Medulla oblongata (tissue), 1 donor: ENCODE measurements around the gene LRP8.

Experiments
- DNase-seq: peaks from one replicate; pipeline ENCODE4 v3.0.0-alpha.2; 2015; ENCODE audit errors: extremely low spot score

The LRP8 gene

GRCh38 chr1:53359934-53360276, 32.0 kb upstream of the LRP8 start:
- no peak for DNase-seq

- DNase-seq: no peak
These were observed 31.5 kb upstream of the LRP8 start for GRCh38 chr1:53359225-53359933.

DNA sequence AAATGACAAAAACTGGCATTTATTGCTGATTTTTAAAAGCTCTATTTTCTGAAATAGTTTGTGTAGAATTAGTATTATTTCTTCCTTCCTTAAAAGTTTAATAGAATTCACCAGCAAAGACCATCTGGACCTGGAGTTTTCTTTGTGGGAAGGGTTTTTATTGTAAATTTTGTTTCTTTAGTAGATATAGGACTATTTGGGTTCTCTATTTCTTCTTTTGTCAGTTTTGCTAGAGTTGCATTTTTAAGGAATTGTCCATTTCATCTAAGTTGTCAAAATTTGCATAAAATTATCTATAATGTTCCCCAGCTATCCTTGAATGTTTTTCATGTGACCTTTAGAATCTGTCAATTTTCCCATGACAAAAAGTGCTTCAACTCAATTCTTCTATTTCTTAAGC, 28.8 kb upstream of the LRP8 start:
- DNase-seq: no peak

- no peak for DNase-seq
These were observed 26.2 kb upstream of the LRP8 start for GRCh38 chr1:53354119-53354518.

- DNase-seq: no peak
These were observed 24.7 kb upstream of the LRP8 start for GRCh38 chr1:53352561-53352960.

- DNase-seq: no peak
These were observed 23.2 kb upstream of the LRP8 start for GRCh38 chr1:53350853-53351767.

GRCh38 chr1:53349968-53350852, 22.3 kb upstream of the LRP8 start:
- no peak for DNase-seq

DNA sequence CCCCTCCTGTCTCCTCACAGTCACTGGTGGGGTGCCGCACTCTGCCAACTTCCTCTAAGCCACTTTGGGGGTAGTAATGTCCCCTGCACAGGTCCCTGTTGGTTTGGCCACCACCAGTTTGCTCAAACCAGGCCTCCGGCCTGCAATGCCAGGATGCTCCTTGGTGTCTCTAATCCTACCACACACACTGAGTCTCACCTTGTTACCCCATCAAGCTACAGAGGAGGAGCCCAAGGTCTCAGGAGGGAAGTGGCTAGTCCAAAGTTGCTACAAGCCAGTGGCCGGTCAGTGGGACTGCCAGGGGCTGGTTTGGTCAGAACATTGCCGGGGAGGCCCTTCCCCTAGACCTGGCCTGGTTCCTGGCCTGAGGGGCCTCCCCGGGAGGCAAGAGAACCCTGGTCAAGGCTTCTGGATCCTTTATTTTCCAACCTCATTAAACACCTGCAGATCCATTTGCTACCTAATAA, 21.5 kb upstream of the LRP8 start:
- no peak for DNase-seq

DNA sequence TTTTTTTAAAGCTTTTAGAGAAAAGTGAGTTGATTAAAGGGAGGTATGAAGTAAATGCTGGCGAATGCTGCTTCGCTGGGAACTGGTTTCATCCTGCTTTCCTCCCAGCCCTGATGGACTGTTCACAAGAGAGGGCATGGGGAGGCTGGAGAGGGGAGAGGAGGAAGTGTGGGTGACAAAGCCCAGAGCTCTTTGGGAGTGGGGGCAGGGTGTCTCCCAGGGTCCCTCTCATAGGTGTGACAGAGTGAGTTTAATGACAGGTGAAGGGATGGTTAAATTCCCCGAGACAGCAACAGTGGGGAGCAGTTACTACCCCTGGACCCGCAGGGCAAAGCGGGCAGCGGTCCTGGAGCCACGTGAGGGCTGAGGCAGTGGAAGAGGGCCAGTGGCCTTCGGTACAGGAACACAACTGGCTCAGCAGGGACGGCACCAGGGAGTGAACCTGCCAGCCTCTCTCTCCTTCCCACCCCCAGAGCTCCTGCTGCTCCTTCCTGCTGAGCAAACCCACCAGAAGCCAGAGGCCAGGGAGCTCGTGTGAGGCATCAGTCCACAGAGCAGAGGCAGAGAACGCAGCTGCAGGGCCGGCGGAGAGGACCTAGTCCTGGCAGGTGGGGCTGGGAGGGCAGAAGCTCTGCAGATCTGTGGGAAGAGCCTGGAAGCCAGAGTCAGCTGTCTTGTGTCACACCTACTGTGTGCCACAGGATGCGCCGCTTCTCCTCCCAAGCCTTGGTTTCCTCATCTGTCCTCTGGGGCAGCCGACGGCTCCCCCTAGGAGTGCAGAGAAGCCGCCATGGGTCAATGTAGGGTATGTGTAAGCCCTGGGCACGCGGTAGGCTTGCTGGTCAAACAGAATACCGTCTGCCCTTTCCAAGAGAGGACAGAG, 20.9 kb upstream of the LRP8 start:
- no peak for DNase-seq

DNA sequence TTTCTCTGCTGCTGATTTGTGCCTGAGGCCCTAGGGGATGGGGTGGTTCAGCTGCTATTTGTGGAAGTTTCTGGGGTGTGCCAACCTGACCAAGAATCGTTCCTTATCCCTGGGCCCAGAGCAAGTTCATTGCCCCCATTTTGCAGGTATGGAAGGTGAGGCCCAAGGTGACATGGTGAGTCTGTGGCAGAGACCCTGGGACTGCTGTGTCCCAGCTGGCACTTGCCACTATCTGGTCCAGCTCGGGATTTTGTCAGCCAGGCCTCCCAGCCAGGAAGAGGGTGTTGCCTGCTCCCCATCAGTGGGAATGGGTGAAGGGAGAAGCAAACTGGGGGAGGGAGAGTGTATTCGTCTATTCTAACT, 18.9 kb upstream of the LRP8 start:
- no peak for DNase-seq

GRCh38 chr1:53345996-53346813, 18.3 kb upstream of the LRP8 start:
- DNase-seq: no peak

- no peak for DNase-seq
These were observed 17.3 kb upstream of the LRP8 start for GRCh38 chr1:53344921-53345838.

DNA sequence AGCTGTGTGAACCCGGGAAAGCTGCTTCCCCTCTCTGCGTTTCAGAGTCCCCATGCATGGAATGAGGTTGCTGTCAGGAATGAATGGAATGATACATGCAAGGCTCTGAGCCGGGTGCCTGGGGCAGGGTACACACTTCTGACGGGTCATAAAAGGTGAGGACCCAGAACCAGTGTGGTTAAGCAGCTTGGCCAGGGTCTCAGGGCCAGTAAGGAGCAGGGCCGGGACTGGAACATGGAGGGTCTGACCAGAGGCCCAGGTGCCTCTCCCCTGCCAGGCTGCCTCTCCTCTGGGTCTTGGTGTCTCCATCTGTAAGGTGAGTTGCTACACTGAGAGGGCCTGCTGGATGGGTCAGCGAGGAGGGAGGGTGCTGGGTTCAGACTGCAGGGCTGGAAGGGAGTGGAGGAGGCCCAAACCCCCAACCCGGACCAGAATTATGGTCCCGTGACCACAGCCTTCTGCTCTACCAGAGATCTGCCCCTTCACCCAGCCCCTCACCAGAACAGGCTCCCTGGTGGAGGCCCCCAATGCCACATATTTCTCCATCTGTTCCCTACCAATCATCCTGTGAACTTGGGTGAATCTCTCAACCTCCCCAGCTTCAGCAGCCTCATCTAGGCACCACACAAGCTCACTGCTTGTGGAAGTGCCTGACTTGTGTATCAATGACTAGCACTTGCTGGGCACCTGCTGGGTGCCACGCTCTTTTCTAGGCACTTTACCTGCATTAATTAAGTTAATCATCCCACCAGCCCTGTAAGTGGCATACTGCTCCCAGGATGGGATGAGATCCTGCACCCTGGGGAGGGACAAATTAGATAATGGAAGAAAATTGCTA, 16.2 kb upstream of the LRP8 start:
- DNase-seq: no peak

DNA sequence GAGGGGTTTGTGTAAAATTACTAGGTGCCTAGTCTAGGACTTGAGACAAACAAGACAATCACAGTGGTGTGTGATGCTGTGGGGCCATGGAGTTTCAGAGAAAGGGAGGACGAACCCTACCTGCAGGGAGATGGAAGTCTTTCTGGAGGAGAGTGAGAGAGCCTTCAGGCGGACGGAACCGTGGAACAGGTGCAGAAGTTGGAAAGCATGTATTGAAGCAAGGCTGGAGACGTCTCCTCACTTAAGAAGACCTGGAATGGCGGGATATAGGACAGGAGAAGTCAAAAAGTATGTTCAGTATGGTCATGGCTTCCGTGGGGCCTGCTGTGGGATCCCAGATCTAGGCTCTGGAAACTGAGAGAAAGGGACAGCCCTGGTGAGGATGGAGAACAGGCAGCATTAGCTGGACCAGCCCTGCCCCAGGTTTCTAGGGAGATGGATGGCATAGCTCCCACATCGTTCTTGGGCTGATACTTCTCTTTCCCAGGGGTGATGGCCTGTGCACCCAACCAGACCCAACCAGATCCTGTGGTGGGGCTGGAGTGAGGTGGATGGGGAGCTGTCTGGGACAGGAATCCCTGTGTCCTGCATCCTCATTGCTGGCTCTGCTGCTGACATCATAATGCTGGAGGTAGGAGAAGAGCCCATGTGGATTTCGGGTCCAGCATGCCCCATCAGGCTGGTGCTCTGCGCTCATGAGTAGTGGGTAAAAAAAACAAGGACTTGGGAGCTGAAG, 15.0 kb upstream of the LRP8 start:
- no peak for DNase-seq

- no peak for DNase-seq
These were observed 14.3 kb upstream of the LRP8 start for GRCh38 chr1:53341961-53342707.

DNA sequence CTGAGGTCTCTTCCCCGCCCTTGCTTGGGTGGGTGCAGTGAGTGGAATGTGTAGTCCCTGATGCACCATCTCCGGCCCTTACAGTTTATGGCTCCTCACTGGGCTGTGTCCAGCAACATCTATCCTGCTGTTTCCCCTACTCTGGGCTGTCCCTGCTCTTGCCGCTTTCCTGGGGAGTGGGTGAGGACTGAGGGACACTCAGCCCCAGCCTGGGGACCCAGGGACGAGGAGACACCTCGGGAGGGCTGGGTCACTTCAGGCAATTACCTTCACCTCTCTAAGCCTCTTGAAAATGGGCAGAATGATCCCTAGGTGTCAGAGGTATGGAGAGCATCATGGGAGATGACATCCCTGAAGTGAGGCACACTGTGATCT, 13.6 kb upstream of the LRP8 start:
- DNase-seq: no peak
